Neural progenitor cell (in vitro differentiated cells): ENCODE data around the gene DIAPH2. TPM values are rescaled to one million over a fixed set of nuclear protein-coding genes. Genes with fewer than 3 reads are reported as not detected.
A peak's percentile ranks its signal among the peaks of the same experiment; 100 is the strongest.

Experiments
- DNase-seq: peaks from one replicate; pipeline ENCODE4 v3.0.0-alpha.2; 2016; ENCODE audit warnings: low spot score
- H2AFZ ChIP-seq: fragments of 200-600 bp; sonication (generic); replicated peaks from 2 replicates; pipeline ENCODE4 v1.6.1; 2016; ENCODE audit warnings: antibody characterized with exemption
- H3F3A ChIP-seq: fragments of 200-600 bp; sonication (generic); 2 replicates; pipeline ENCODE4 v1.6.1; 2016; ENCODE audit warnings: antibody characterized with exemption, low read depth
- H3K27ac ChIP-seq: fragments of 200-600 bp; sonication (generic); 2 replicates; pipeline ENCODE4 v1.5.1; 2016; ENCODE audit warnings: mild to moderate bottlenecking
- H3K27me3 ChIP-seq: fragments of 200-600 bp; sonication (generic); 2 replicates; pipeline ENCODE4 v1.6.1; 2016; ENCODE audit warnings: mild to moderate bottlenecking, moderate library complexity
- H3K36me3 ChIP-seq: fragments of 200-600 bp; sonication (generic); 2 replicates; pipeline ENCODE4 v1.5.1; 2016
- H3K4me1 ChIP-seq: fragments of 200-600 bp; sonication (generic); 2 replicates; pipeline ENCODE4 v1.6.1; 2016; ENCODE audit warnings: mixed run types
- H3K4me2 ChIP-seq: fragments of 200-600 bp; sonication (generic); 2 replicates; pipeline ENCODE4 v1.6.1; 2016
- H3K4me3 ChIP-seq: fragments of 200-600 bp; sonication (generic); 2 replicates; pipeline ENCODE4 v1.5.1; 2016
- H3K79me2 ChIP-seq: fragments of 200-600 bp; sonication (generic); 2 replicates; pipeline ENCODE4 v1.6.1; 2016; ENCODE audit warnings: low read depth
- H3K9ac ChIP-seq: fragments of 200-600 bp; sonication (generic); 2 replicates; pipeline ENCODE4 v1.6.1; 2016
- H3K9me3 ChIP-seq: fragments of 200-600 bp; sonication (generic); 2 replicates; pipeline ENCODE4 v1.5.1; 2016; ENCODE audit warnings: low read depth
- H4K20me1 ChIP-seq: fragments of 200-600 bp; sonication (generic); 2 replicates; pipeline ENCODE4 v1.6.1; 2016; ENCODE audit warnings: low read depth
- H3K27ac Mint-ChIP-seq: 3 replicates; pipeline ENCODE4 v1.8.0; 2021; ENCODE audit warnings: mixed read lengths
- H3K27me3 Mint-ChIP-seq: 2 replicates; pipeline ENCODE4 v1.8.0; 2022; ENCODE audit warnings: low read depth, mild to moderate bottlenecking, inconsistent platforms, moderate library complexity, mixed read lengths; ENCODE audit not compliant: insufficient read depth
- H3K36me3 Mint-ChIP-seq: 3 replicates; pipeline ENCODE4 v1.8.0; 2021; ENCODE audit warnings: mixed read lengths
- H3K4me1 Mint-ChIP-seq: 3 replicates; pipeline ENCODE4 v1.8.0; 2021; ENCODE audit warnings: mixed read lengths
- H3K4me3 Mint-ChIP-seq: 3 replicates; pipeline ENCODE4 v1.8.0; 2021; ENCODE audit warnings: mild to moderate bottlenecking, moderate library complexity, mixed read lengths
- H3K9me3 Mint-ChIP-seq: 3 replicates; pipeline ENCODE4 v1.8.0; 2020; ENCODE audit warnings: mixed read lengths
- EZH2 ChIP-seq: fragments of 200-600 bp; sonication (generic); IDR thresholded peaks from 2 replicates; pipeline ENCODE4 v1.6.1; 2017; ENCODE audit warnings: antibody characterized with exemption, mild to moderate bottlenecking, moderate library complexity
- EZH2phosphoT487 ChIP-seq: fragments of 200-600 bp; sonication (generic); IDR thresholded peaks from 2 replicates; pipeline ENCODE4 v1.6.1; 2017; ENCODE audit warnings: antibody characterized with exemption
- total RNA-seq: library from RNA; depleted of rRNA; stranded (reverse); fragments of >200 nt; gene quantifications from 2 replicates; pipeline ENCODE4 v1.2.3, GENCODE V29; 2015; ENCODE audit warnings: low replicate concordance
- TF ChIP-seq, protein P1 (sequence below): fragments of 200-600 bp; sonication (generic); IDR thresholded peaks from 2 replicates; pipeline ENCODE4 v1.5.1; 2017; ENCODE audit warnings: antibody characterized with exemption, mild to moderate bottlenecking

DIAPH2 gene
- total RNA-seq, 1 donor from 2014 or later: 24.0 TPM

DNA sequence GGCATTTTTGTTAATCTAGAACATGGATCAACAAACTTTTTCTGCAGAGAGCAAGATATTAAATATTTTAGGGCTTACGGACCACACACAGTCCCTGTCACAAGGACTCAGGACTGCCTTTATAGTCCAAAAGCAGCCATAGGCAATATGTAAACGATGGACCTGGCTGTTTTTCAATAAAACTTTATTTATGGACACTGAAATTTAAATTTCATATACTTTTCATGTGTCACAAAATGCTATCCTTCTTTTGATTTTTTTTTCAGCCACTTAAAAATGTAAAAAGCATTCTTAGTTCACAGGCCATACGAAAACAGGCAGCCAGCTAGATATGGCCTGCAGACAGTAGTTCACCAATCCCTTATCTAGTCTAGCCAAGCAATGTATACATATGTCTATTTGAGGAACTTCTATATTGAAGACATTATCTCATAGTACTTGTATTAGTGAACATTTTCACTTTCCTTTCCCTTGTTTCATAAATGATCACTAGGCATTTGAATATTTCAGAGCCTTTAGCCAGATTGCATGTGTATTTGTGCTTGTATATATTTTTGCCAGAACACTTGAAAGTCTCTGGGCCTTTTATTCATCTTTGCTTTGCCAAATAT is 549.9 kb downstream of the DIAPH2 start:
- Histone ChIP-seq H3K9ac (no peak overlapping the region), H3K36me3 (no peaks in the 10 kb centered on the region), H2AFZ (no peak overlapping the region), H3K27ac (no peak overlapping the region), H3K79me2 (no peaks in the 10 kb centered on the region), H3K4me2 (no peak overlapping the region), H3K4me3 (no peak overlapping the region), H3K27me3 (no peaks in the 10 kb centered on the region), H3K9me3 (no peaks in the 10 kb centered on the region), H3F3A (no peaks in the 10 kb centered on the region), H4K20me1 (no peaks in the 10 kb centered on the region), H3K4me1 (no peaks in the 10 kb centered on the region)
- no peak overlapping the region for H3K4me3 Mint-ChIP-seq
- no peak for TF ChIP-seq EZH2phosphoT487
- peaks cover 21% of the 10 kb centered on the region for H3K4me1 Mint-ChIP-seq
- no peaks in the 10 kb centered on the region for H3K36me3 Mint-ChIP-seq
- peaks cover 2% of the 10 kb centered on the region for H3K27me3 Mint-ChIP-seq
- no peak overlapping the region for H3K27ac Mint-ChIP-seq
- no peak for DNase-seq
- peaks cover 5% of the 10 kb centered on the region for H3K9me3 Mint-ChIP-seq

DNA sequence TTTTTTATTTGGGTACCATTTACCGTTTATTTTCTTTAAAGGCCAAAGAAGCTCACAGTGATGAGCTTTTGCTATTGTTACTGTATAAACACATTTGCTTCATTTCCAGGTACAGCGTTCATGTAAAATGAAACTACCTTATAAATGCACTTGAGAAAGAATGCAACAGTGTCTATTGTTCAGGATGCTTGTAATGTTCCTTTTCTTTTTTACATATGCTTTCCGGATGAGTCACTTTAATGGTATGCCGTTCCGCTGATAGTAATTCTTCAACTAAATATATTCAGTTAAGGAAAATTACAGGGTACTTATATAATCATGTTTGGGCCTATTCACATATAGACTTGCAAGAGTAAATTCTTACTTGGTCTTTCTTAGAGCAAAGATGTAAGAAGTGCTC is 554.0 kb downstream of the DIAPH2 start:
- H3K9me3 ChIP-seq: no peaks in the 10 kb centered on the region
- no peak overlapping the region for H2AFZ ChIP-seq
- no peaks in the 10 kb centered on the region for H3K36me3 ChIP-seq
- DNase-seq: no peak
- no peak overlapping the region for H3K9ac ChIP-seq
- H4K20me1 ChIP-seq: no peaks in the 10 kb centered on the region
- no peaks in the 10 kb centered on the region for H3F3A ChIP-seq
- TF ChIP-seq, protein P1, sequence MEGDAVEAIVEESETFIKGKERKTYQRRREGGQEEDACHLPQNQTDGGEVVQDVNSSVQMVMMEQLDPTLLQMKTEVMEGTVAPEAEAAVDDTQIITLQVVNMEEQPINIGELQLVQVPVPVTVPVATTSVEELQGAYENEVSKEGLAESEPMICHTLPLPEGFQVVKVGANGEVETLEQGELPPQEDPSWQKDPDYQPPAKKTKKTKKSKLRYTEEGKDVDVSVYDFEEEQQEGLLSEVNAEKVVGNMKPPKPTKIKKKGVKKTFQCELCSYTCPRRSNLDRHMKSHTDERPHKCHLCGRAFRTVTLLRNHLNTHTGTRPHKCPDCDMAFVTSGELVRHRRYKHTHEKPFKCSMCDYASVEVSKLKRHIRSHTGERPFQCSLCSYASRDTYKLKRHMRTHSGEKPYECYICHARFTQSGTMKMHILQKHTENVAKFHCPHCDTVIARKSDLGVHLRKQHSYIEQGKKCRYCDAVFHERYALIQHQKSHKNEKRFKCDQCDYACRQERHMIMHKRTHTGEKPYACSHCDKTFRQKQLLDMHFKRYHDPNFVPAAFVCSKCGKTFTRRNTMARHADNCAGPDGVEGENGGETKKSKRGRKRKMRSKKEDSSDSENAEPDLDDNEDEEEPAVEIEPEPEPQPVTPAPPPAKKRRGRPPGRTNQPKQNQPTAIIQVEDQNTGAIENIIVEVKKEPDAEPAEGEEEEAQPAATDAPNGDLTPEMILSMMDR: no peak
- TF ChIP-seq EZH2phosphoT487 (no peak), EZH2 (no peak)
- no peak overlapping the region for H3K4me3 Mint-ChIP-seq
- no peak overlapping the region for H3K4me3 ChIP-seq
- no peak overlapping the region for H3K27ac Mint-ChIP-seq
- no peak overlapping the region for H3K27ac ChIP-seq
- no peaks in the 10 kb centered on the region for H3K36me3 Mint-ChIP-seq
- peaks cover 2% of the 10 kb centered on the region for H3K27me3 Mint-ChIP-seq
- peaks cover 18% of the 10 kb centered on the region for H3K4me1 Mint-ChIP-seq
- peaks cover 8% of the 10 kb centered on the region for H3K9me3 Mint-ChIP-seq
- H3K4me2 ChIP-seq: no peak overlapping the region
- no peaks in the 10 kb centered on the region for H3K27me3 ChIP-seq
- H3K79me2 ChIP-seq: no peaks in the 10 kb centered on the region
- H3K4me1 ChIP-seq: no peaks in the 10 kb centered on the region

DNA sequence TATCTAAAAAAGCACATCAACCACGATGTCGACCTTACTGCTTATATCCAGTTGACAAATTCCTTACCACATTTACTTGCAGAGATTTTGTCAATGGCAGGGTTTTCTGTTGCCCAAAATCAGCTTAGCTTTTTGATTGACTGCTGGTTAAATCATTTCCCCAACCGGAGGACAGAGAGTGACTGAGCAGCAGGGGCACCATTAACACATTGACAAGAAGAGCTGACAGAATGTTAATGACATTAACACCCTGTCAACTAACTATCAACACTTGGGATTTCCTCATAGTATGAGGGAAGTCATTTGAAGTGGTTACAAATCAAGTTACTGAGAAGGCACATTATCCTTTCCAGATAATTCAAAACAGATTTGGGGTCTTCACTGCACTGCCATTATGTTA is 567.5 kb downstream of the DIAPH2 start:
- peaks cover 3% of the 10 kb centered on the region for H3K36me3 Mint-ChIP-seq
- no peaks in the 10 kb centered on the region for H3K9me3 ChIP-seq
- H3K79me2 ChIP-seq: no peaks in the 10 kb centered on the region
- peaks cover 14% of the 10 kb centered on the region for H3K4me1 ChIP-seq
- no peak overlapping the region for H2AFZ ChIP-seq
- H3K27ac ChIP-seq: no peak overlapping the region
- H3F3A ChIP-seq: peaks cover 5% of the 10 kb centered on the region
- H3K36me3 ChIP-seq: no peaks in the 10 kb centered on the region
- H3K27me3 ChIP-seq: no peaks in the 10 kb centered on the region
- no peak overlapping the region for H3K27ac Mint-ChIP-seq
- H3K4me3 Mint-ChIP-seq: no peak overlapping the region
- H4K20me1 ChIP-seq: no peaks in the 10 kb centered on the region
- H3K4me1 Mint-ChIP-seq: peaks cover 10% of the 10 kb centered on the region
- H3K4me2 ChIP-seq: peak overlapping the region; percentile 32
- no peak overlapping the region for H3K9ac ChIP-seq
- peaks cover 2% of the 10 kb centered on the region for H3K27me3 Mint-ChIP-seq
- TF ChIP-seq EZH2phosphoT487 (no peak), EZH2 (no peak)
- TF ChIP-seq, protein P1: no peak
- H3K9me3 Mint-ChIP-seq: peaks cover 4% of the 10 kb centered on the region
- DNase-seq: peak; percentile 47
- no peak overlapping the region for H3K4me3 ChIP-seq

DNA sequence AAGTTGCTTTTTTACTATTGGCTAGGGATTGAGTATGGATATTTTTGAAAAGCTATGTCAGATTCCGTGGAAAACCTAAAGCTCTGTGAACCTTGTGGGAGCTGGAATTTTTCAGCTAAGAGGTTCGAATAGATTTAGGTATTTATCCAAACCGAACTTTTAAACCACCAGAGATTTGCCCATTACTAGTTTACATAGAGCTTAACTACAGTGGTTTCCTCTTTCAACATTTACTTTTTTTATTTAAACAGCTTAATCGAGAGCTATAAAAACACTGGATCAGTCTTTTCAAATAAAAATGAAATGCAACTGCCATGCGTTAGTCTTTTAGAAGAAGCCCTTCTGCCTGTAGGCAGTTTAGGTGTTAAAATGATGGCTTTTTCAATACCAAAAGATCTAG is 576.0 kb downstream of the DIAPH2 start:
- Mint-ChIP-seq H3K27ac (no peak overlapping the region), H3K9me3 (no peaks in the 10 kb centered on the region), H3K36me3 (peaks cover 5% of the 10 kb centered on the region), H3K4me3 (no peak overlapping the region), H3K4me1 (no peaks in the 10 kb centered on the region), H3K27me3 (peaks cover 2% of the 10 kb centered on the region)
- TF ChIP-seq, protein P1: no peak
- TF ChIP-seq EZH2phosphoT487 (no peak), EZH2 (no peak)
- H2AFZ ChIP-seq: no peak overlapping the region
- H3K4me1 ChIP-seq: no peaks in the 10 kb centered on the region
- H4K20me1 ChIP-seq: no peaks in the 10 kb centered on the region
- H3K36me3 ChIP-seq: no peaks in the 10 kb centered on the region
- H3F3A ChIP-seq: no peaks in the 10 kb centered on the region
- no peak overlapping the region for H3K4me3 ChIP-seq
- H3K27ac ChIP-seq: no peak overlapping the region
- no peaks in the 10 kb centered on the region for H3K9me3 ChIP-seq
- no peak for DNase-seq
- H3K9ac ChIP-seq: no peak overlapping the region
- no peaks in the 10 kb centered on the region for H3K79me2 ChIP-seq
- H3K27me3 ChIP-seq: no peaks in the 10 kb centered on the region
- H3K4me2 ChIP-seq: no peak overlapping the region
